ENCODE data around the gene NTM.
A peak's percentile ranks its signal among the peaks of the same experiment; 100 is the strongest.

Gene NTM

DNA sequence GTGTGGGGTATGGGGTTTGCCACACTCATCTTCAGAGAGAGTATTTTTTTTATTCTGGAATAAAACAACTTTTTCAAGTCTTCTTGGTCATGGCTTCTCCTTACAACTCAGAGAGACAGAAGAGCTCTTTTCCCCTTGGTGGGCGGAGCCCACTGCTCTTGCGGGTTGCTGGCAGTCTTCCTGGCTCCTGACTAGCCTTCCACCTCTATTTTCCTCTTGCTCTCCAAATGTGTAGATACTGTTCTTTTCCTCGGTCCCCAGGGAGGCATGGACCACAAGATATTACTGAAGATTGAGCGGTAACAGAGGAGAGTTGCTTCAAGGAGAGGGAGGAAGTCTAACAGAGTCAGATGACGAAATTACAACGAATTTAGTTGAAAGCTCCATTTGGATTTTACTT, 210.6 kb downstream of the NTM start:
- no peak for DNase-seq (ENCODE audit: low spot score)
- TF ChIP-seq, protein P1, sequence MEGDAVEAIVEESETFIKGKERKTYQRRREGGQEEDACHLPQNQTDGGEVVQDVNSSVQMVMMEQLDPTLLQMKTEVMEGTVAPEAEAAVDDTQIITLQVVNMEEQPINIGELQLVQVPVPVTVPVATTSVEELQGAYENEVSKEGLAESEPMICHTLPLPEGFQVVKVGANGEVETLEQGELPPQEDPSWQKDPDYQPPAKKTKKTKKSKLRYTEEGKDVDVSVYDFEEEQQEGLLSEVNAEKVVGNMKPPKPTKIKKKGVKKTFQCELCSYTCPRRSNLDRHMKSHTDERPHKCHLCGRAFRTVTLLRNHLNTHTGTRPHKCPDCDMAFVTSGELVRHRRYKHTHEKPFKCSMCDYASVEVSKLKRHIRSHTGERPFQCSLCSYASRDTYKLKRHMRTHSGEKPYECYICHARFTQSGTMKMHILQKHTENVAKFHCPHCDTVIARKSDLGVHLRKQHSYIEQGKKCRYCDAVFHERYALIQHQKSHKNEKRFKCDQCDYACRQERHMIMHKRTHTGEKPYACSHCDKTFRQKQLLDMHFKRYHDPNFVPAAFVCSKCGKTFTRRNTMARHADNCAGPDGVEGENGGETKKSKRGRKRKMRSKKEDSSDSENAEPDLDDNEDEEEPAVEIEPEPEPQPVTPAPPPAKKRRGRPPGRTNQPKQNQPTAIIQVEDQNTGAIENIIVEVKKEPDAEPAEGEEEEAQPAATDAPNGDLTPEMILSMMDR (IDR thresholded peaks at IDR 0.05; ENCODE audit: extremely low read depth, missing control alignments), result no peak

DNA sequence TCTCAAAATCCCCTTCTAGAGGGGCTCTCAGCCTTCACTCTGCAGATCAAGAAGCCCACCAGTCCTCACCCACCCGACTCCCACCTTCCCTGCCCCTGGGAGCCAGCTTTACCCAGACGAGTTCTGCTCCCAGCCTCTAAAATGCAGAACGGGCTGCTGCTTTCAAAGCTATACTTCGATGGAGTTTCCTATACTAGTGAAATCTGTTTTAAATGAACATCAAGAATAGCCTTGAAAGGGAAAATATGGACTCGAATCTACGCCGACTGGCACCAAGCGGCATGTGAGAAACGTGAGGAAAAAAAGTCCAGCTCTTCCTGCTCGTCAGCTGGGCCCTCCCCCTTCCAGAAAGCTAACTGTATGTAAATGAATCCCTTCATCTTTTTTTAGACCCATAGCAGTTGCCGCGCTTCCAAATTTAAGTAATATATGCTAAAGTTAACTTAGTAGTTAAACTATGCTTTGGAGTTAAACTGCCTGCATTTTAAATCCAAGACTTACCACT, 211.7 kb downstream of the NTM start:
- TF ChIP-seq, protein P1 (IDR thresholded peaks at IDR 0.05; ENCODE audit: extremely low read depth, missing control alignments), result no peak
- DNase-seq (ENCODE audit: low spot score), result no peak

DNA sequence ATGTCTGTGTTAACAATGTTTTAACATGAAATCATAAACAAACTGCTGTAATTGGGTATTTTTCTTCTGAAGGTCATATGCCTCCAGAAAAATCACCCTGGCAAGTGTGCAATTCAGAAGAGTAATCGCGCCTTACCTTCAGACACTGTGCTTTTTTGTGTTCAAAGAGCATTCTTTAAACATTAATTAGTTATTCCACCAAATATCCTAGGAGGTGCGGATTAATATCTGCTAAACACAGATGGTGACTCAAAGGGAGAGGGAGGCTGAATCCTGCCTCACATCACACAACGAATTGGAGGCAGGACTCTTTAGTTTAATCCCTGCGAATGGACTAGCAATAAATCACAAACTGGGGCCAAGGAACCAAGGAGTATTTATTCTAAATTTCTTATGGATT, 213.0 kb downstream of the NTM start:
- DNase-seq (ENCODE audit: low spot score), result no peak
- TF ChIP-seq, protein P1 (IDR thresholded peaks at IDR 0.05; ENCODE audit: extremely low read depth, missing control alignments), result no peak

DNA sequence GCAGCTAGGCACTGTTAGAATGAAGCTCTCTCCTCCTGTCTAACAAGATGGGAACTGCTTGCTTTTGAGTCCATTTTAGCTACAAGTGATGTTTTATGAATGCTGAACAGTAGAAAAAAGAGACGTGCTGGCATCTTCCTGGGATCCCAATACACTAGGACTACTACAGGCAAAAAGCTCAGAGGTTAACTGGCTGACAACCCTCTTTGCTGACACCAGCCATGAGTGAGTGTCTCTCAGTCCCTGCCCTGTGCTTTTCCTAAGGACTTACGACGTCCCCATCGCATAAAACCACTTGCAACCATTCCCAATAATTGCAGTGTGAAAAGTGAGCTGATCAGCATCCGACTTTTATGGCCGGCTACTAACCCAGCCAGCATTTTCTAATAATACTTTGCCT, 213.5 kb downstream of the NTM start:
- TF ChIP-seq, protein P1 (IDR thresholded peaks at IDR 0.05; ENCODE audit: extremely low read depth, missing control alignments), result no peak
- no peak for DNase-seq (ENCODE audit: low spot score)

DNA sequence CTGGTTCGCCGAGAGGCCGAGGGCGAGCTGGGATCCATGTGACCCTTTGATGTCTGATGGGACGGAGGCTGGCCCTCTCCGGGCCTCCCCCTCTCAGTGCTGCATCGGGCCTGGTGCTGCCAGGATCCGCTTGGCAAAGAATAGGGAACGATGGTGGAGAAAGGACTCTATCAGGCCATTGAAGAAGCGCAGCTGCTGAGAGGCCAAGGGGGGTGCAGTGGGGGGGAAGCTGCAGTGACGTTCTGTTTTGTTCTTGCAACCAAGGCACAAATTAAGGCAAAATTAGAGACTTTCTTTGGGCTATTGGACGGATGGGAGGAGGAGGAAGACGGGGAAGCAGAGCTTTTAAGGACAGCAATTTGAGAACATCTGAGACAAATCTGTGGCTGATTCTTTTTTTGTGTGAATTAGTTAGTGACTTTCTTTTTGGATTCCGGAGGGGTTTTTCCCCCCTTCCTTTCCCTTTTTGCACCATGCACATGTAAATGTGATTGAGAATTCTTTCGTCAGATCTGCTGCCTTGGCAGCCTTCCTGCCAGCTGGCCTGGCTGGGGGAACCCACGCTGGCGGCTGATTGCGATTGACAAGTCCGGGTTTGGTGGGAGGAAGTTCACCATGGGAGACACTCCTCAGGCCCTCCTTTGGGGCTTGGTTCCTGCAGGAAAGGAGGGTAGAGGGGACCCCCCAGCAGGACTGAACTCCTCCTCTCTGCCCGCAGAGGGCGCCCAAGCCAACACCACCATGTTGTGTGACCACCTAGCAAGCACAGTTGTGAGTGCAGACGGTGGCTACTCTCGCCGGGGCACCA, 214.6 kb downstream of the NTM start:
- DNase-seq (ENCODE audit: low spot score), result peak; percentile 24
- TF ChIP-seq, protein P1 (IDR thresholded peaks at IDR 0.05; ENCODE audit: extremely low read depth, missing control alignments), result no peak

DNA sequence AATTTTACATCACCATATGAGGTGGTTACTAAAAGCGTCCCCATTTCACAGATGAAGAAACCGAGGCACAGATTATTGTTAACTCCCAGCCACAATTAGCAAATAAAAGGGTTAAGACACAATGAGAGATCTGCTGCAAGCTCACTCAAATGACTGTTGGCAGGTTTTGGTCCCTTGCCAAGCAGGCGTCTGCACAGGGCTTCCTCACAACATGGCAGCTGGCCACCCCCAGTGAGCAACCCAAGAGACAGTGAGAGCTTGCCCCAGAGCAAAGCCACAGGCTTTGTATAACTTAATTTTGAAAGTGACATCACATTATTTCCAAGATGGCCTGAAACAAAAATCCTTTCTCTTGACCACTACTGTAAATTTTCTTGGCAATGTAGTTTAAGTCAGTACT, 217.6 kb downstream of the NTM start:
- no peak for DNase-seq (ENCODE audit: low spot score)
- TF ChIP-seq, protein P1 (IDR thresholded peaks at IDR 0.05; ENCODE audit: extremely low read depth, missing control alignments), result no peak

DNA sequence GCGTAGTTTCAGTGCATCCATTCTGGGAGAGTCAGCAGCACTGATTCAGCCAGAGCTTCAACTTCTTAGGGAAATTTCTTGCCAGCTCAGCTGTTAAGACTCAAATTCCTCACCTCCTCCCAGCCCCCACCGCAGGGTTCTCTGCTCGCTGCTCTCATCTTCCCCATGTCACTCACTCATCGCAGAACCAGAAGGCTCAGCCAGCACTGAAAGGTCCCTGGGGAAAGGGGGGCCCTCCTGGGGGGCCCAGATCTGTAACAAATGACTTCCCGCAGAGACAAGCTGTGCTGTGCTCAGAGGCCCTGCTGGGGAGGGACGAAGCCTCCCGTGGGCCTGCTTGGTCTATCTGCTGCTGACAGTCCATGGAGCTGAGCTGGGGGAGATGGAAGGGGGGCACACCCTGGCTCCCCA, 220.6 kb downstream of the NTM start:
- no peak for DNase-seq (ENCODE audit: low spot score)
- TF ChIP-seq, protein P1 (IDR thresholded peaks at IDR 0.05; ENCODE audit: extremely low read depth, missing control alignments), result no peak
